Right atrium auricular region (tissue), 2 donors: ENCODE measurements around the gene OAF. TPM values are rescaled to one million over a fixed set of nuclear protein-coding genes. Genes with fewer than 3 reads are reported as not detected.

Experiments used
- DNase-seq: peaks from one replicate; pipeline ENCODE4 v3.0.0-alpha.2; 2019; ENCODE audit warnings: low spot score
- H3K27ac ChIP-seq, 2 donors: fragments of 200-600 bp; sonication (generic); 1 replicate in 1 of 2; 2 replicates in 1 of 2; pipeline ENCODE4 v1.5.1; 2016 to 2019
- H3K27me3 ChIP-seq, 2 donors: fragments of 200-600 bp; sonication (generic); one replicate each; pipeline versions ENCODE4 v1.5.1 to v1.6.0; 2017 to 2019
- H3K36me3 ChIP-seq: fragments of 200-600 bp; sonication (generic); one replicate; pipeline ENCODE4 v1.5.1; 2016
- H3K4me1 ChIP-seq, 2 donors: fragments of 200-600 bp; sonication (generic); one replicate each; pipeline versions ENCODE4 v1.5.1 to v1.6.0; 2017 to 2019
- H3K4me3 ChIP-seq, 2 donors: fragments of 200-600 bp; sonication (generic); 1 replicate in 1 of 2; 2 replicates in 1 of 2; pipeline ENCODE4 v1.5.1; 2017 to 2019; ENCODE audit warnings: mild to moderate bottlenecking in 1 of 2, moderate library complexity in 1 of 2
- H3K9me3 ChIP-seq, 2 donors: fragments of 200-600 bp; sonication (generic); one replicate each; pipeline ENCODE4 v1.5.1; 2019
- total RNA-seq, 2 donors: library from RNA; depleted of rRNA; stranded (reverse); fragments of >200 nt; gene quantifications; one replicate each; pipeline ENCODE4 v1.1.0, GENCODE V29; 2016
- TF ChIP-seq, protein P1 (sequence below), 2 donors: fragments of 200-600 bp; sonication (generic); IDR thresholded peaks; one replicate each; pipeline ENCODE4 v1.5.1; 2019; ENCODE audit warnings: antibody characterized with exemption in 2 of 2

Gene OAF
- total RNA-seq, 2 donors from 2014 or later: 27.9 to 43.6 TPM

- DNase-seq: no peak
- Histone ChIP-seq H3K4me1 (peaks cover 0 to 8% of the 10 kb centered on the region in 2 donors), H3K9me3 (no peaks in the 10 kb centered on the region), H3K27me3 (no peaks in the 10 kb centered on the region), H3K27ac (no peak overlapping the region), H3K36me3 (no peaks in the 10 kb centered on the region), H3K4me3 (no peak overlapping the region)
- TF ChIP-seq, protein P1, sequence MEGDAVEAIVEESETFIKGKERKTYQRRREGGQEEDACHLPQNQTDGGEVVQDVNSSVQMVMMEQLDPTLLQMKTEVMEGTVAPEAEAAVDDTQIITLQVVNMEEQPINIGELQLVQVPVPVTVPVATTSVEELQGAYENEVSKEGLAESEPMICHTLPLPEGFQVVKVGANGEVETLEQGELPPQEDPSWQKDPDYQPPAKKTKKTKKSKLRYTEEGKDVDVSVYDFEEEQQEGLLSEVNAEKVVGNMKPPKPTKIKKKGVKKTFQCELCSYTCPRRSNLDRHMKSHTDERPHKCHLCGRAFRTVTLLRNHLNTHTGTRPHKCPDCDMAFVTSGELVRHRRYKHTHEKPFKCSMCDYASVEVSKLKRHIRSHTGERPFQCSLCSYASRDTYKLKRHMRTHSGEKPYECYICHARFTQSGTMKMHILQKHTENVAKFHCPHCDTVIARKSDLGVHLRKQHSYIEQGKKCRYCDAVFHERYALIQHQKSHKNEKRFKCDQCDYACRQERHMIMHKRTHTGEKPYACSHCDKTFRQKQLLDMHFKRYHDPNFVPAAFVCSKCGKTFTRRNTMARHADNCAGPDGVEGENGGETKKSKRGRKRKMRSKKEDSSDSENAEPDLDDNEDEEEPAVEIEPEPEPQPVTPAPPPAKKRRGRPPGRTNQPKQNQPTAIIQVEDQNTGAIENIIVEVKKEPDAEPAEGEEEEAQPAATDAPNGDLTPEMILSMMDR (IDR thresholded peaks at IDR 0.05): no peak
These were observed 25.6 kb downstream of the OAF start for GRCh38 chr11:120236169-120237107.

GRCh38 chr11:120238968-120239620 lies 28.3 kb downstream of the OAF start:
- Histone ChIP-seq H3K4me1 (peaks cover 0 to 8% of the 10 kb centered on the region in 2 donors), H3K27me3 (no peaks in the 10 kb centered on the region), H3K9me3 (no peaks in the 10 kb centered on the region), H3K27ac (no peak overlapping the region), H3K4me3 (no peak overlapping the region), H3K36me3 (no peaks in the 10 kb centered on the region)
- TF ChIP-seq, protein P1 (IDR thresholded peaks at IDR 0.05): no peak
- no peak for DNase-seq

DNA sequence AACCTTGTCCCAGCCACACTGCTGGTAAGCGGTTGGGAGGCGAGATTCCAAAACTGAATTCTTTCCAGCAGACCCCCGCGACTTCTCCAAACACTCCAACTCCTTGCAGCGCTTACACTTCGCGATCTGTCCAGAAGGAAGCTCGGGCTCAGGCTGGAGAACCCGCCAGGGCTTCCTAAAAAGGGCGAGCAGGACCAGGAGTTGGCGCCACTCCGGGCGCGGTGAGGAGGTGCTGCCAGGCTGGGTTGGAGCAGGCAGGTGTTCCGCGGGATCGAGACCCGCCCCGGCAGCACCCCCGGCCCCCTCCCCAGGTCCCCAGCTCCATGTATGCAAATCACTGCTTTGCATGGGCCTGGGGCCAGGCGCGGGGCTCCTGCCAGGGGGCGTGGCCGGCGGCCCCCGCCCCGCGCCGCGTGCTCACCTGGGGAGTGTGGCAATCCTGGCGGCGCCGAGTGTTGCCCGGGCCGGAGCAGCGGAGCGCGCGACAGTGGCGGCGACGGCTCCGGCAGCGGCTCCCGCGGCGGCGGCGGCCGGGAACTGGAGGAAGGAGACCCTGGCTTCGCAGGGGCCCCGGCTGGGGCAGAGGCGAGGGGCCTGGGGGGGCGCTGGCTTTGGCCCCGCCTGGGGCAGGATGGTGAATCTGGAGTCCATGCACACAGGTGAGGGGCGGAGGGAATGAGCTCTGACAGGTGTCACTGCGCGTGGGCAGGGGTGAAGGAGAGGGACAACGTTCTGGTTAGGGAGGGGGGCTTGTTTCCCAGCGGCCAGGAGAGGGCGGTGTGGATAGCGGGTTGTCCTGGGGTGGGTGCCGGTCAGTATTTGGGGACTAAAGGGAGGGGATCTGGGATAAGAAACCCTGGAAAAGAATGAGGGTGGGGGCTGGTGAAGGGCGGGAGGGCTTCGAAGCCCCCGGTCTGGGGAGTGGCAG lies 29.1 kb downstream of the OAF start, which contains the start of gene POU2F3:
TSS of gene POU2F3 (plus strand) at position 428 of the 928 bp plus-strand sequence. CDS start at position 632, 204 bp downstream.
- H3K36me3 ChIP-seq: no peaks in the 10 kb centered on the region
- no peak for DNase-seq
- H3K9me3 ChIP-seq: no peaks in the 10 kb centered on the region
- no peak within 1 kb of the TSS for H3K27ac ChIP-seq
- H3K27me3 ChIP-seq: no peaks in the 10 kb centered on the region
- TF ChIP-seq, protein P1 (IDR thresholded peaks at IDR 0.05): peak in 1 of 2 donors; percentile 53
- peaks cover 0 to 8% of the 10 kb centered on the region in 2 donors for H3K4me1 ChIP-seq
- peak within 1 kb of the TSS in 1 of 2 donors; percentile 17 for H3K4me3 ChIP-seq

- no peaks in the 10 kb centered on the region for H3K27me3 ChIP-seq
- TF ChIP-seq, protein P1 (IDR thresholded peaks at IDR 0.05): no peak
- H3K27ac ChIP-seq: no peak overlapping the region
- H3K36me3 ChIP-seq: no peaks in the 10 kb centered on the region
- H3K4me3 ChIP-seq: no peak overlapping the region
- H3K9me3 ChIP-seq: no peaks in the 10 kb centered on the region
- peaks cover 0 to 8% of the 10 kb centered on the region in 2 donors for H3K4me1 ChIP-seq
- no peak for DNase-seq
These were observed 30.0 kb downstream of the OAF start for GRCh38 chr11:120240866-120241265.

DNA sequence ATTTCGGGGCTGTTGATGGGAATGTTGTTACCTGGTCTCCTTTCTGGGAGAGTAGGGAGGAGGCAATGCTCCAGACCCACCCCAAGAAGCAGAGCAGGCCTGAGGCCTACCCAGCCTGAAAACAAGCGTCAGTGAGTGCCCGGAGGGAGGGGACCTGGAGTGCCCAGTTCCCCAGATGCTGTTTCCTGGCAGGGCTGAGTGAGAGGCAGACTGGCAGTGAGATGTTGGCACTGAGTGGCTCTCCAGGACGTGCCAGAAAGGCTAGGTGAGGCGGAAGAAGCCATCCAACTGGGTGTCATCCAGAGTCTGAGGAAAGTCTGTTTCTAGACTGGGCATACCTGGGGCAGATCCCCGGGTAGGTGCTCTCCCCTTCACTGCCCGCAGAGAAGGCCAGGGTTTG lies 30.4 kb downstream of the OAF start:
- TF ChIP-seq, protein P1 (IDR thresholded peaks at IDR 0.05): no peak
- Histone ChIP-seq H3K27me3 (no peaks in the 10 kb centered on the region), H3K4me1 (peaks cover 0 to 8% of the 10 kb centered on the region in 2 donors), H3K9me3 (no peaks in the 10 kb centered on the region), H3K36me3 (no peaks in the 10 kb centered on the region), H3K27ac (no peak overlapping the region), H3K4me3 (no peak overlapping the region)
- no peak for DNase-seq
